ENCODE results near the gene RPL22.

Gene RPL22

DNA sequence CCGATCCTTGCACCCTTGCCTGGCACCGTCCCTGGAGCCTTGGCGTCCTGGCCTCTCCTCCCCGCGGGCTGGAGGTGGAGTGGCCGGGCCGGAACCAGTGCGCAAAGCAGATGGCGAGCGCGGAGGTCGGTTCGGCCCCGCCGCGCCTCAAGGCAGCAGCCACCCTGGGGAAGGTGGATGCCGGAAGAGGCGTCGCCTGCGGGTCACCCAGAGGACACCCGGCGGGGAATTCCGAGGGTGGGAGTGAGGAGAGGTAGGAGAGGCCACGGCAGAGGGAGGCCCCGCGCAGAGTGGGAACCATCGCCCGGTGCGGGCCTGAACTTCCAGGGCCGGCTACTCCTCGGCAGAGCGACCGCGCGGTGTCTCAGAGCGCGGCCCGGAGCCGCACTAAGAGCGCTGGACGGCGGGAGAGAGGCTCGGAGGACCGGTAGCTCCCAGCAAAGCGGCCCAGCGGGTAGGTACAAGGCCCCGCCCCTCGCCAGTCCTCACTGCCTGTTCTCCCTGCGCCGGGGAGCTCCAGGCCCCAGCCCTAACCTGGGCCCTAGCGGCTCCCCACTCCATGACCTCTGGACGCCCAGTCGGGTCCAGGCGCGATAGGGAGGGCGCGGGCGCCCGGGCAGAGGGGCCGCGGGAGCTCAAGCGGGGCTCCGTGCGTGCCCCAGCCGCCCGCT is 6.6 kb upstream of the RPL22 start, which contains the start of gene RNF207:
RNF207 (plus strand) TSS at position 271 of the 671 bp plus-strand sequence. CDS start 417 bp downstream, outside the sequence.
- in situ Hi-C loops (cut with MboI; ENCODE audit: low sequenced_read_pairs) = no loop called here

DNA sequence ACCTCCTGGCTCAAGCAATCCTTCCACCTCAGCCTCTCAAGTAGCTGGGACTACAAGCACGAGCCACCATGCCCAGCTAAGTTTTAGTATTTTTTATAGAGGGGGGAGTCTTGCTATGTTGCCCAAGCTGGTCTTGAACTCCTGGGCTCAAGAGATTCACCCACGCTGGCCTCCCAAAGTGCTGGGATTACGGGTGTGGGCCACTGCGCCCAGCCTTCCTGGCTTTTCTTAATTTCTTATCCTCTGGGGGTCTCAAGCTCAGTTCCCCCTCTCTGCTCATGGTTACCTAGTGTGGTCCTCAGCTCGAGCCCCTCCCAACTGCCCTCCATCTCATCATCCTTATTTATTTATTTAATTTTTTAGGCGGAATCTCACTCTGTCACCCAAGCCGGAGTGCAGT is 2.9 kb upstream of the RPL22 start:
- in situ Hi-C loops (cut with MboI; ENCODE audit: low sequenced_read_pairs) = no loop called here

DNA sequence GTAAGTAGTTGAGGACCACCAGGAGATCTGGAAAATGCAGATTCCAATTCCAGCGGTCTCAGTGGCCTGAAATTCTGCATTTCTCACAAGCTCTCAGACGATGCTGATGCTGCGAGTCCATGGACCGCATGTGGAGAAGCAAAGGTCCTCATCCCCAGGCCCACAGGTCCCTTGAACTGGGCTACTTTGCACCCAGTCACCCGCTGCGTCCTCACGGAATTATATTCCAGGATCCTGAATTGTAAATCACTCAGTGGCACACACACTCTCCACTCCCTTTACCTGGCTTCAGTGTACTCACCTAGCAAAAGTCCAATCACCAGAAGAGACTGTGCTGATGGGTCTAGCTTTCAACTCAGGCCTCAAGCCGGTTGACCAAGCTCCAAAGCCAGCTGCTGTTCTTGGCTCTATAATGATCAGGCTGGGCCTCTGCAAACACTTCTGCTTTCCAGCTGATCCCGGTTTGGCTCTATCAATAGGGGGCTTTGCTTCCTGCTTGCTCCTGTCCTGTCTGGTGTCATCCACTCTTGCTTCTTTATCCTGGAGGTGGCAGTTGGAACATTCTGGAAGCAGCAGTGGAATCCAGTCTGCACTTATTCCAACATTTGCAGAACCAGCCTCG is 904 bp upstream of the RPL22 start:
- in situ Hi-C loops (cut with MboI; ENCODE audit: low sequenced_read_pairs) = no loop called here

DNA sequence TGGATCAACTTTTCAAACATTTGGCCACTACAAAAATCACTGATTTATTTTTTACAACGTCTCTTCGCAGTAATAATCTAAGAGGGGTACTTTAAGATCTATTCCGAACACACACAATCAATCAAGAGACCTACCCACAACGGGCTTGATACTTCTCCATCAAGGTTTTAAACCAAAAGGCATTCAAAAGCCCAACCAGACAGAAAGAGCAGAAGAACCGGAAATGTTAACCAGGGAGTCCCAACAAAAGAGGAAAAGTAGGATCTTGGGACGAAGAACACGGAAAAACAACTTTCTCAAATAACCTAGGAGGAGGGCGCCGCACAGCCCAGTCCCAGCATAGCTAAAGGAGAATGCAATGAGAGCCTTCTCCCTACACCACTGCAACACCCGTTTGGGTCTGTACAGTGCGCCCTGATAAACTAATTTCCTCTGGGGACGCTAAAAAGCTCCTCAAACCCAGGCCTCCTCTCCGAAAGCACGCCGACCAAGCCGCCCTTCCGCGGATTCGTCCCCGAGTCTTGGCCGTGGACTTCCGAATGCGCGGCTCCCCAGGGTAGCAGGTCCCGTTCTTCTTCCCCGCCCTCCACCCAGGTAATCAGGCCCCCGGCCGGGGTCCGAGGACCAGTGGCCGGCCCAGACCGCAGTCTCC is 623 bp downstream of the RPL22 start:
- in situ Hi-C loops (cut with MboI; ENCODE audit: low sequenced_read_pairs) = no loop called here

DNA sequence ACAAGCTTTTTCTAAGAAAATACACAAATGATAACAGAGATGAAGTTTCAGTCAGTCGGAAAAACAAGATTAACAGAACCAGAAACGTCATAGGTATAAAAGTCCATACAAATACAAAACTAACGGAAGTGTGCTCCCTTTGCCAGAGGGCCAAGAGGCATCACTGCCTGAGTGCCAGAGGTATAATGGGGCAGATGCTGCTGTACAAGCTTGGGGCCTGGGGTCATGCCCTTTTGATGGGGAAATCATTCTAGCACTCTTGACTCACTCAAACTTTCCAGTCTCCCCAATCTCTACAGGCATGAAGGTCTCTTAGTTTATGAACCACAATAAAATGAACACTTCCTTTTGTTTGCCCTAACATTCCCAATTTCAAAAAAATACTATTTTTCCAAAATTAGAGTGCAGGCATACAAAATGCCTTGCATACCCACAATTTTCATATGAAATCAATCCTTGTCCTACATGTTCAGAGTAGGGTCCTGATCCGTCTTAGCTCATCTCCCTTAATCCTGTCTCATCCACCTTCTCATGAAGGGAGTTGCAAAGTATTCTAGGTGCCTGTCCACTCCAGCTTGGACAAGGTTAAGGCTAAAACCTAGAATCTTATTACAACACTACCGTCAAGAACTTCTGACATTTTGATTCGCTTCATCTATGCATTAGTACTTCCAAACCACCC is 1.5 kb downstream of the RPL22 start:
- in situ Hi-C loops (cut with MboI; ENCODE audit: low sequenced_read_pairs) = no loop called here

DNA sequence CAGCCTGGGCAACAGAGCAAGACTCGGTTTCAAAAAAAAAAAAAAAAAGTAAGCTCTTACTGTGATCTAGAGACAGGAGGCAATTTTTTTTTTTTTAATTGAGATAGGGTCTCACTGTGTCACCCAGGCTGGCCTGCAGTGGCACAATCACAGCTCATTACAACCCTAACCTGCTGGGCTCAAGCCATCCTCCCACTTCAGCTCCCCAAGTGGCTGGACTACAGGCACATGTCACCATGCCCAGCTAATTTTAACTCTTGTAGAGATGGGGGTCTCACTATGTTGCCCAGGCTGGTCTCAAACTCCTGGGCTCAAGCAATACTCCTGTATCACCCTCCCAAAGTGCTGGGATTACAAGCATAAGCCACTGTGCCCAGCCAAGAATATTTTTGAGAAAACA is 7.4 kb downstream of the RPL22 start:
- in situ Hi-C loops (cut with MboI; ENCODE audit: low sequenced_read_pairs) = no loop called here

- in situ Hi-C loops (cut with MboI; ENCODE audit: low sequenced_read_pairs) = no loop called here
Measured at GRCh38 chr1:6188466-6188865, 10.9 kb downstream of the RPL22 start.

- in situ Hi-C loops (cut with MboI; ENCODE audit: low sequenced_read_pairs) = no loop called here
Measured at GRCh38 chr1:6185635-6186382, 13.6 kb downstream of the RPL22 start.

- in situ Hi-C loops (cut with MboI; ENCODE audit: low sequenced_read_pairs) = no loop called here
Measured at GRCh38 chr1:6185151-6185550, 14.2 kb downstream of the RPL22 start.

DNA sequence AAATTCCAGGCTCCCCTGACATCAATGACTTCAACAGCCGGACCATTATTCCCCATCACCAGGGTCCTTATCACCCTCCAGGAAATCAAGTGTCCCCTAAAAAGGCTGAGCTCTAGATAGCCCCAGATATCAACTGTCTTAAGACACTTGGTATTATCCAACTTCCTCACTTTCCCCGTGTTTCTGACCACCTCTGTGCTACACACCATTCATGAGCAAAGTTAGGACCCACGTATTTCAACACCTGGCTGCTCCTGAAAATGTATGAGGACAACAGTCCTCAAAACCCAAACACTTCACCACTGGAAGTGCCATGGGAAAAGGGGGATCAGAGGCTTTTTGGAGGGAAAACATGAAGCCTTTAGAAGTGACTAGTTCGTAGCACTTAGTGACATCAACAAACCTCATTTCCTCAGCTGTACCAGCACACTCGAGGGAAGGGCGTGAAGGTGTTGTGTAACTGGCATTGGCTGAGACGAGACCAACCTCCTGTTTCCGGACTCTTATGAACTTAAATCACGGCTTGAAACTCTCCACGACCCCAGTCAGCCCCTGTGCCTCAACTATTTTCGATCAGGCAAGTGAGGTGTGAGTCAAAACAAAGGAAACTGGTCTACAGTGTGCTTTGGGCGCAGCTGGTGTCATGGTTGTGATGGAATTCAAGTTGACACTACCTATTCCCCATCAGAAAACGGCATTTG is 15.2 kb downstream of the RPL22 start:
- in situ Hi-C loops (cut with MboI; ENCODE audit: low sequenced_read_pairs) = no loop called here

GRCh38 chr1:6183520-6183989 is 15.8 kb downstream of the RPL22 start:
- in situ Hi-C loops (cut with MboI; ENCODE audit: low sequenced_read_pairs) = no loop called here

DNA sequence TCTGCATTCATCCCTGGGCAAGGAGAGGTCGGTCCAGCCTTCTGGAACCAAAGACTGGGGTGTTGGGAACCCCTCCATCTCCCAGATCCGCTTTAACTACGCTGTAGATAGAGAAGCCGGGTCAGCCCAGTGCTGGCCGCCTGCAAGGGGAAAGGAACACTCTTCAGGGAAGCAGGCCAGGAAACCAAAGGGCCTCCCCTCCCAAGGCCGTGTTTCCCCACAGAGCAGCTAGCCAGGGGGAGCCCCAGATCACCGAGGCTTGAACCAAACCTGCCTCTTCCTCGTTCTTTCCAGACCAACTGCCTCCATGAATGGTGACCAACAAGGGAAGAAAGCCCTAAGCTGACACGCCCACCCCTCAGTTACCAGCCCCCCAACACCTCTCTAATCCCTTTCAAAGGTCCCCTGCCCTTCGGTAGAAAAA is 18.0 kb downstream of the RPL22 start:
- in situ Hi-C loops (cut with MboI; ENCODE audit: low sequenced_read_pairs) = no loop called here

DNA sequence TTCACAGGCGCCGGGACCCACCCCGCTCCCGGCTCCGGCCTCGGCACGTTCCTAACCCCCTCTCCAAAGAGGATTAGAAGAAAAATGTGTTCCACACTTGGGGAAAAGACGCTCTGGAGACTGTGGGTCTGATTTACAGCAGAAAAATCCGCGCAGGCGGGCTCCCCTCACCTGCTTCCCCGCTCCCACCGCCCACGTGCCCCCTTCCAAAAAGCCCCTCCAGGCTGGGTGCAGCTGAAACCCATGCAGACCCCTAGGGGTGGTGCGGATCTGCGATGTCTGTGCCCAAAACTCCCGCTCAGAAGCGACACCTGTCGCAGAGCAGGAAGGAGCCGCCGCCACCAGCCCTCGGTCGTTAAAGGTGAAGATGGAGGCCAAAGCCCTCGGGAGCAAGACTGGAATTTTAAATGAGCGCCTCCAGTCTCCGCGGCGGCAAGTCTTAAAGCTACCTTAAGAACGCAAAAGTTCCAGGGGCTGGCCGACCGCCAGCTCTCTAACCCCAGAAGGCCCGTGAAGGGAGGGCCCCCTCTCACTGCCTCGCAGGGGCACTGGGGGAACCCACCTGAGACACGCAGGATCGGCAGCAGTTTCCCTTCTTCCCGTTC is 18.6 kb downstream of the RPL22 start:
- in situ Hi-C loops (cut with MboI; ENCODE audit: low sequenced_read_pairs) = no loop called here

DNA sequence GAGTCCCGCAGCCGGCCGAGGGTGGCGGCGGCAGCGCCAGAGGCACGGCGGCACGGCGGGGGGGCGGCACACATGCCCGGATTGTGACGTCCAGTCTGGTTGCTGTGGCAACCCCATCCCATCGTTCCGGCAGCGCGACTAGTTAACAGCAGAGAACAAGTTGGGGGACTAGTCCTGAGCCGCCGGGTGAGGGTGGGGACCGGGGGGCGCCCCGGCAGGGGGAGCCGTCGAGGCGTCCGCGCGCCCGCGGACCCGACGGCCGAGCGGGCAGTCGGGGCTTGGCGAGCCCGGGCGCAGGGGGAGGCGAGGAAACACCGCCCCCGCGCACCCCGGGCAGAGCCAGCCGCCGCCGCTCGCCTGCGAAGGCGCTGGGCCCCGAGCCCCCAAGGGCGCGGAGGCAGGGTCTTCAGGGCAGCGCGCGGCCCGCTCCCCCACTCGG is 19.1 kb downstream of the RPL22 start, which contains the start of gene CHD5:
CHD5 (minus strand) TSS at position 54 of the 439 bp plus-strand sequence. CDS start 298 bp downstream, outside the sequence.
- in situ Hi-C loops (cut with MboI; ENCODE audit: low sequenced_read_pairs) = no loop called here

GRCh38 chr1:6179564-6180175 is 19.7 kb downstream of the RPL22 start:
- in situ Hi-C loops (cut with MboI; ENCODE audit: low sequenced_read_pairs) = no loop called here

DNA sequence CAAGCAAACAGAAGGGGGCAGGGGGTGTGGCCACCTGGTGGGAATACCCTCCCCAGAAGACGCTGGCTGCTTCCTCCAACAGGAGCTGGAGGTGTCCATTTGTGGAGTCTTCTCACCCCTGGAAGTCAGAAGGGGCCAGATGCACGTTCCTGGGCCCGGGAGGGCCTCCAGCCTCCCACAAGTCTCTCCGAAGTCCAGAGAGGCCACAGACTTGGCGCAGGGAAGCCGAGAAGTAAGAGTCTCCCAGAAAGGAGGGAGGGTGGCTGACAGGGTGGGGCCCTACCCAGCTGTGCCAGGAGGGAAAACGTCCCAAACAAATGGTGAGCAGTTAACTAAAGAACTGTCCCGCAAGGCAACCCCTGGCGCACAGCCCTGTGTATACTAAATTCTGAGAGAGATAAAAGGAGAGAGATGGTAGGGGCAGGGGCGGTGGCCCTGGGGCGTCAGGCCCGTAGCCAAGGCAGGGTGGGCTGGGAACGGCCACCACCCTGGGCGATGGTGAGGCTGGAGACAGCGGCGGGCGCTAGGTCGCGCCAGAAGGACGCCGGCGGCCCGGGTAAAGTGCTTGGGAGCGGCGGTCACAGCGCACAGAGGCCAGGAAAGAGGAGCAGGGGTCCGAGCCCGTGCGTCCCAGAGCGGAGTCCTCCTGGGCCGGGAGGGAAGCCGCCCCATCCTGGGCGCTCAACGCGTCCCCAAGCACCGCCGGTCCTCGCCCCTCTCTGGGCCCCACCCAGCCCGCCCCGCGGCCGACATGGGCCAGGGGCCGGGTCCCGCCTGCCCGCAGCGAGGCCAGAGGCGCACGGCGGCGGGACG is 20.4 kb downstream of the RPL22 start:
- in situ Hi-C loops (cut with MboI; ENCODE audit: low sequenced_read_pairs) = no loop called here

GRCh38 chr1:6177681-6178380 is 21.6 kb downstream of the RPL22 start:
- in situ Hi-C loops (cut with MboI; ENCODE audit: low sequenced_read_pairs) = no loop called here

- in situ Hi-C loops (cut with MboI; ENCODE audit: low sequenced_read_pairs) = no loop called here
Measured at GRCh38 chr1:6176779-6177178, 22.6 kb downstream of the RPL22 start.
